K562 (cell line): Measurements from ENCODE around the gene MMRN2. TPM values are rescaled to one million over a fixed set of nuclear protein-coding genes. Genes with fewer than 3 reads are reported as not detected.
A peak's percentile ranks its signal among the peaks of the same experiment; 100 is the strongest.
"Not testable (repeated sequence)": the region's sequence is repeated elsewhere in the genome, so short reads cannot be mapped to it uniquely, and the experiment has no call there.

Experiments used
- ATAC-seq: fragments of 200-7000 bp; cut with Tn5 transposase; 3 replicates; pipeline ENCODE4 v1.9.1; 2020; ENCODE audit warnings: moderate library complexity
- BruUV-seq: library from RNA; stranded (reverse); fragments of 400-500 nt; replicated peaks from 2 replicates; lab custom pipeline; 2021; lab: Mats Ljungman, UMichigan
- CTCF ChIA-PET: fragments of 300-600 bp; formaldehyde crosslinking; extraction: SDS; loops from one replicate; lab custom pipeline; 2021; ENCODE audit warnings: low intra/inter-chr PET ratio; lab: Yijun Ruan, JAX
- POLR2A ChIA-PET: fragments of 300-600, 350-650 bp; sonication (Branson Sonifier 250); formaldehyde crosslinking; extraction: SDS; loops from one replicate; lab custom pipeline; 2021; ENCODE audit warnings: antibody characterized with exemption, inconsistent platforms; lab: Yijun Ruan, JAX
- DNase-seq, 4 experiments: peaks; one replicate each; pipeline versions ENCODE4 v3.0.0 to v3.0.0-alpha.2; 2011 to 2018; ENCODE audit warnings: low spot score in 3 of 4, mixed read lengths in 3 of 4; ENCODE audit errors: extremely low read depth in 1 of 4
- FAIRE-seq: peaks from 2 replicates; lab custom pipeline; 2011; peaks lifted over from hg19 to GRCh38; lab: Jason Lieb, UNC
- H2AFZ ChIP-seq: 2 replicates; pipeline ENCODE4 v1.6.0; 2011; ENCODE audit warnings: low read depth, low read length, control low read depth, inconsistent platforms
- H3K27ac ChIP-seq: fragments of 200-600 bp; 3 replicates; pipeline ENCODE4 v1.8.0; 2011; ENCODE audit warnings: low read depth, mild to moderate bottlenecking, control low read depth, inconsistent platforms, low read length, moderate library complexity, mixed read lengths; ENCODE audit errors: extremely low read depth
- H3K27me3 ChIP-seq, 2 experiments: fragments of 300-600 bp in 1 of 2; 2 replicates in 1 of 2; 3 replicates in 1 of 2; pipeline versions ENCODE4 v1.6.0 to v1.8.0; 2011; ENCODE audit warnings: inconsistent platforms in 2 of 2, low read length in 2 of 2, mild to moderate bottlenecking in 1 of 2, mixed read lengths in 1 of 2, moderate library complexity in 1 of 2; ENCODE audit not compliant: control insufficient read depth in 2 of 2, insufficient read depth in 2 of 2
- H3K36me3 ChIP-seq: fragments of 300-600 bp; 3 replicates; pipeline ENCODE4 v1.8.0; 2011; ENCODE audit warnings: mild to moderate bottlenecking, low read length, inconsistent platforms; ENCODE audit not compliant: control insufficient read depth, insufficient read depth
- H3K4me1 ChIP-seq, 2 experiments: fragments of 200-600 bp in 1 of 2; replicated peaks in 1 of 2; 2 replicates in 1 of 2; 3 replicates in 1 of 2; pipeline versions ENCODE4 v1.5.1 to v1.8.0; 2011; ENCODE audit warnings: inconsistent platforms in 2 of 2, low read length in 2 of 2, mild to moderate bottlenecking in 1 of 2, mixed read lengths in 1 of 2, moderate library complexity in 1 of 2; ENCODE audit not compliant: control insufficient read depth in 2 of 2, insufficient read depth in 2 of 2
- H3K4me2 ChIP-seq: 2 replicates; pipeline ENCODE4 v1.6.1; 2011; ENCODE audit warnings: low read length, control low read depth, inconsistent platforms, mixed read lengths; ENCODE audit not compliant: insufficient read depth
- H3K4me3 ChIP-seq: fragments of 200-600 bp; sonication (generic), shearing (Covaris generic); 2 replicates; pipeline ENCODE4 v1.5.1; 2016; ENCODE audit warnings: control low read depth, inconsistent platforms
- H3K79me2 ChIP-seq: fragments of 200-600 bp; 3 replicates; pipeline ENCODE4 v1.8.0; 2011; ENCODE audit warnings: low read length, inconsistent platforms; ENCODE audit not compliant: control insufficient read depth, insufficient read depth
- H3K9ac ChIP-seq, 2 experiments: 2 replicates each; pipeline versions ENCODE4 v1.6.0 to v1.6.1; 2011; ENCODE audit warnings: low read depth in 2 of 2, low read length in 2 of 2, control low read depth in 1 of 2, inconsistent platforms in 1 of 2, mild to moderate bottlenecking in 1 of 2, mixed read lengths in 1 of 2; ENCODE audit not compliant: insufficient read depth in 1 of 2
- H3K9me1 ChIP-seq: one replicate; pipeline ENCODE4 v1.6.0; 2011; ENCODE audit warnings: inconsistent platforms, mild to moderate bottlenecking, low read length, moderate library complexity; ENCODE audit not compliant: control insufficient read depth, insufficient read depth
- H3K9me3 ChIP-seq: replicated peaks from 2 replicates; pipeline ENCODE4 v1.5.1; 2011; ENCODE audit warnings: low read depth, low read length, inconsistent platforms; ENCODE audit not compliant: control insufficient read depth, insufficient read depth
- H4K20me1 ChIP-seq: replicated peaks from 2 replicates; pipeline ENCODE4 v1.6.1; 2011; ENCODE audit warnings: low read length, inconsistent platforms, mixed read lengths; ENCODE audit not compliant: control insufficient read depth, insufficient read depth
- CEBPB ChIP-seq: fragments of 450-650 bp; IDR thresholded peaks from 2 replicates; pipeline ENCODE4 v1.6.1; 2016; ENCODE audit warnings: missing genetic modification characterization, missing compliant biosample characterization
- ZBTB34 ChIP-seq: fragments of 250-450 bp; sonication (Bioruptor Pico); IDR thresholded peaks from 2 replicates; pipeline ENCODE4 v1.8.0; 2021; ENCODE audit warnings: mild to moderate bottlenecking, moderate library complexity
- ZNF592 ChIP-seq: fragments of 450-650 bp; IDR thresholded peaks from 2 replicates; pipeline ENCODE4 v1.6.1; 2017; ENCODE audit warnings: antibody characterized with exemption, mild to moderate bottlenecking
- WGBS: fragments of 100-300 bp; shearing (Covaris generic); methylation state at CpG from one replicate; pipeline ENCODE4 v1.1.6; 2016; ENCODE audit warnings: low coverage, mixed read lengths; ENCODE audit not compliant: insufficient coverage; ENCODE audit errors: missing lambda C conversion rate; 5-methylcytosine and 5-hydroxymethylcytosine counted together
- in situ Hi-C: fragments of 300-500 bp; cut with MboI; formaldehyde crosslinking; loops from 4 replicates; pipeline ENCODE4 v1.15.0; 2018; ENCODE audit warnings: inconsistent platforms, mixed read lengths
- intact Hi-C: fragments of 100-400 bp; cut with micrococcal nuclease; formaldehyde crosslinking; loops from 2 replicates; pipeline ENCODE4 v1.14.2; 2022
- polyA plus RNA-seq, 8 experiments: library from polyadenylated mRNA; depleted of rRNA in 4 of 8; stranded (reverse) in 5 of 8; unstranded in 3 of 8; fragments of >200 nt; fragmentation: Nextera tagmentation in 2 of 8; fragmentation: Illumina TruSeq in 1 of 8; extraction: Ambion mirVana in 2 of 8; extraction: Trizol in 1 of 8; gene quantifications; 2 replicates each; pipeline versions ENCODE4 v1.2.1 to v1.2.3, GENCODE V29; 2011 to 2014; ENCODE audit warnings: inconsistent platforms in 1 of 8, missing spikeins in 1 of 8
- total RNA-seq, 7 experiments: library from RNA; depleted of rRNA in 6 of 7; stranded (reverse); fragments of >200 nt in 6 of 7; fragmentation: Illumina TruSeq in 2 of 7; extraction: Trizol in 2 of 7; gene quantifications; 2 replicates each; pipeline versions ENCODE4 v1.2.1 to v1.2.3, GENCODE V29; 2011 to 2021; ENCODE audit warnings: low replicate concordance in 1 of 7

The MMRN2 gene
- total and polyA plus RNA-seq, 9 of the 15 experiments (the other 6 are each of a cell fraction or from before 2014, with no cell fraction given), result 0.07 to 2.0 (median 1.2) TPM

DNA sequence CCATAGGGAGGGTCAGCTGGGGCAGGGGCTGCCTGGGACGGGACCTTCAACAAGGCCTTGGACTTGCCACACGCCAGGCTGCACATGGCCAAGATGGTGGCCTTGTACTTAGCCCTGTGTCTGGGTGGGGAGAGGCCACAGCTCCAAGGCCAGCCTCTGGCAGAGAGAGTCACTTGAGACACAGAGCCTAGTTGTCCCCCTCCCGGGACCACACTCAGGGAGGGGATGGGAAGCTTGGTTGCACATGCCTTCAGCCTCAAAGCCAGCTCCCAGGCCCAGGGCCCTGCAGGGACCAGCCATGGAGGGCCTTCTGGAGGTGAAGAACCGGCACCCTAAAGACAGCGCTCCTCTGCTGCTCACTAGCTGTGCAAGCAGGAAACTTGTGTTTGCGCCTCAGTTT lies 16.7 kb downstream of the MMRN2 start (continued):
- TF ChIP-seq ZNF592 (0 out of 2 replicates have a peak, but pooled peaks have one; percentile 26), ZBTB34 (CRISPR knock-in tag) (no peak)

DNA sequence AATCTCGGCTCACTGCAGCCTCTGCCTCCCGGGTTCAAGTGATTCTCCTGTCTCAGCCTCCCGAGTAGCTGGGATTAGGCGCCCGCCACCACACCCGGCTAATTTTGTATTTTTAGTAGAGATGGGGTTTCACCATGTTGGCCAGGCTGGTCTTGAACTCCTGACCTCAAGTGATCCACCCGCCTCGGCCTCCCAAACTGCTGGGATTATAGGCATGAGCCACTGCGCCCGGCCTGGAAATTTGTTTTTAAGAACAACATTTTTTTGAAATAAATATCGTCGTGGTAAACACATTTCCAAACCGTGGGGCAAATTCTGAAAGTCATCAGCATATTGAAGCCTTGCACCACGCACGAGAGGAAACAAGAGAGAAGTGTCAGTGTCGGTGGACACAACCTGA lies 17.3 kb downstream of the MMRN2 start:
- FAIRE-seq, H3K9me3 ChIP-seq, in situ Hi-C loops, H3K9me1 ChIP-seq, H3K27me3 ChIP-seq, H3K27ac ChIP-seq, H4K20me1 ChIP-seq, H3K4me3 ChIP-seq, H3K4me2 ChIP-seq, H3K9ac ChIP-seq, DNase-seq, BruUV-seq, ATAC-seq, H3K79me2 ChIP-seq, intact Hi-C loops, H3K36me3 ChIP-seq: not testable (repeated sequence)
- Histone ChIP-seq H3K4me1 (peaks cover 0 to 13% of the 10 kb centered on the region in 2 experiments; a peak in 2 of 5 replicates), H2AFZ (peak overlapping the region; percentile 30; the same call in 1 of the 2 replicates)
- WGBS, result 83% methylated on average over 10 of the region's 16 CpGs
- ChIA-PET POLR2A (interaction anchor here (0.7 kb wide), 1 partner anchor 55 kb away, joined by 3 read pairs; no protein-coding TSS in a partner anchor), CTCF (interaction anchor here (0.6 to 2.9 kb wide), 6 partner anchors 20 to 832 kb away, joined by 3 to 28 read pairs (median 6); partner anchors contain the start of gene SNCG)
- peak; percentile 54 for TF ChIP-seq CEBPB
